K562 (cell line): ENCODE results near the gene NOS1. TPM values are rescaled to one million over a fixed set of nuclear protein-coding genes. Genes with fewer than 3 reads are reported as not detected.

Experiments
- ATAC-seq: fragments of 200-7000 bp; cut with Tn5 transposase; 3 replicates; pipeline ENCODE4 v1.9.1; 2020; ENCODE audit warnings: moderate library complexity
- BruUV-seq: library from RNA; stranded (reverse); fragments of 400-500 nt; replicated peaks from 2 replicates; lab custom pipeline; 2021; lab: Mats Ljungman, UMichigan
- CTCF ChIA-PET: fragments of 300-600 bp; formaldehyde crosslinking; extraction: SDS; loops from one replicate; lab custom pipeline; 2021; ENCODE audit warnings: low intra/inter-chr PET ratio; lab: Yijun Ruan, JAX
- POLR2A ChIA-PET: fragments of 300-600, 350-650 bp; sonication (Branson Sonifier 250); formaldehyde crosslinking; extraction: SDS; loops from one replicate; lab custom pipeline; 2021; ENCODE audit warnings: antibody characterized with exemption, inconsistent platforms; lab: Yijun Ruan, JAX
- DNase-seq, 4 experiments: peaks; one replicate each; pipeline versions ENCODE4 v3.0.0 to v3.0.0-alpha.2; 2011 to 2018; ENCODE audit warnings: low spot score in 3 of 4, mixed read lengths in 3 of 4; ENCODE audit errors: extremely low read depth in 1 of 4
- FAIRE-seq: peaks from 2 replicates; lab custom pipeline; 2011; peaks lifted over from hg19 to GRCh38; lab: Jason Lieb, UNC
- H2AFZ ChIP-seq: 2 replicates; pipeline ENCODE4 v1.6.0; 2011; ENCODE audit warnings: low read depth, low read length, control low read depth, inconsistent platforms
- H3K27ac ChIP-seq: fragments of 200-600 bp; 3 replicates; pipeline ENCODE4 v1.8.0; 2011; ENCODE audit warnings: low read depth, mild to moderate bottlenecking, control low read depth, inconsistent platforms, low read length, moderate library complexity, mixed read lengths; ENCODE audit errors: extremely low read depth
- H3K27me3 ChIP-seq, 2 experiments: fragments of 300-600 bp in 1 of 2; 2 replicates in 1 of 2; 3 replicates in 1 of 2; pipeline versions ENCODE4 v1.6.0 to v1.8.0; 2011; ENCODE audit warnings: inconsistent platforms in 2 of 2, low read length in 2 of 2, mild to moderate bottlenecking in 1 of 2, mixed read lengths in 1 of 2, moderate library complexity in 1 of 2; ENCODE audit not compliant: control insufficient read depth in 2 of 2, insufficient read depth in 2 of 2
- H3K36me3 ChIP-seq: fragments of 300-600 bp; 3 replicates; pipeline ENCODE4 v1.8.0; 2011; ENCODE audit warnings: mild to moderate bottlenecking, low read length, inconsistent platforms; ENCODE audit not compliant: control insufficient read depth, insufficient read depth
- H3K4me1 ChIP-seq, 2 experiments: fragments of 200-600 bp in 1 of 2; replicated peaks in 1 of 2; 2 replicates in 1 of 2; 3 replicates in 1 of 2; pipeline versions ENCODE4 v1.5.1 to v1.8.0; 2011; ENCODE audit warnings: inconsistent platforms in 2 of 2, low read length in 2 of 2, mild to moderate bottlenecking in 1 of 2, mixed read lengths in 1 of 2, moderate library complexity in 1 of 2; ENCODE audit not compliant: control insufficient read depth in 2 of 2, insufficient read depth in 2 of 2
- H3K4me2 ChIP-seq: 2 replicates; pipeline ENCODE4 v1.6.1; 2011; ENCODE audit warnings: low read length, control low read depth, inconsistent platforms, mixed read lengths; ENCODE audit not compliant: insufficient read depth
- H3K4me3 ChIP-seq: fragments of 200-600 bp; sonication (generic), shearing (Covaris generic); 2 replicates; pipeline ENCODE4 v1.5.1; 2016; ENCODE audit warnings: control low read depth, inconsistent platforms
- H3K79me2 ChIP-seq: fragments of 200-600 bp; 3 replicates; pipeline ENCODE4 v1.8.0; 2011; ENCODE audit warnings: low read length, inconsistent platforms; ENCODE audit not compliant: control insufficient read depth, insufficient read depth
- H3K9ac ChIP-seq, 2 experiments: 2 replicates each; pipeline versions ENCODE4 v1.6.0 to v1.6.1; 2011; ENCODE audit warnings: low read depth in 2 of 2, low read length in 2 of 2, control low read depth in 1 of 2, inconsistent platforms in 1 of 2, mild to moderate bottlenecking in 1 of 2, mixed read lengths in 1 of 2; ENCODE audit not compliant: insufficient read depth in 1 of 2
- H3K9me1 ChIP-seq: one replicate; pipeline ENCODE4 v1.6.0; 2011; ENCODE audit warnings: inconsistent platforms, mild to moderate bottlenecking, low read length, moderate library complexity; ENCODE audit not compliant: control insufficient read depth, insufficient read depth
- H3K9me3 ChIP-seq: replicated peaks from 2 replicates; pipeline ENCODE4 v1.5.1; 2011; ENCODE audit warnings: low read depth, low read length, inconsistent platforms; ENCODE audit not compliant: control insufficient read depth, insufficient read depth
- H4K20me1 ChIP-seq: replicated peaks from 2 replicates; pipeline ENCODE4 v1.6.1; 2011; ENCODE audit warnings: low read length, inconsistent platforms, mixed read lengths; ENCODE audit not compliant: control insufficient read depth, insufficient read depth
- CEBPG ChIP-seq, 3 experiments: fragments of 200-800 bp in 1 of 3; sonication (Bioruptor generic) in 1 of 3; sonication (generic) in 1 of 3; formaldehyde crosslinking in 1 of 3; IDR thresholded peaks in 2 of 3; conservative IDR thresholded peaks in 1 of 3; 2 replicates each; pipeline versions ENCODE4 v1.6.1 to v1.8.0; 2016 to 2022; ENCODE audit warnings: missing compliant biosample characterization in 2 of 3, missing genetic modification characterization in 2 of 3, mild to moderate bottlenecking in 1 of 3, missing genetic modification reagents in 1 of 3
- FUS ChIP-seq: fragments of 200-400 bp; formaldehyde crosslinking; optimal IDR thresholded peaks from 2 replicates; pipeline ENCODE3; 2017; ENCODE audit warnings: low read depth, low read length
- JUND ChIP-seq, 2 experiments: IDR thresholded peaks; 2 replicates in 1 of 2; 3 replicates in 1 of 2; pipeline ENCODE4 v1.6.1; 2011; ENCODE audit warnings: borderline replicate concordance in 2 of 2, low read depth in 2 of 2, low read length in 2 of 2, improper control_type of control experiment in 1 of 2, missing biosample characterization in 1 of 2, missing genetic modification characterization in 1 of 2, missing genetic modification reagents in 1 of 2
- KHSRP ChIP-seq: fragments of 450-650 bp; IDR thresholded peaks from 2 replicates; pipeline ENCODE4 v1.6.1; 2017
- KLF13 ChIP-seq: fragments of 450-650 bp; IDR thresholded peaks from 2 replicates; pipeline ENCODE4 v1.6.1; 2016; ENCODE audit warnings: missing genetic modification characterization, low read depth, mild to moderate bottlenecking, missing compliant biosample characterization, moderate library complexity, borderline replicate concordance
- NCOA6 ChIP-seq: fragments of 450-650 bp; IDR thresholded peaks from 2 replicates; pipeline ENCODE4 v1.6.1; 2017; ENCODE audit warnings: mild to moderate bottlenecking
- NFE2 ChIP-seq: IDR thresholded peaks from 2 replicates; pipeline ENCODE4 v1.6.1; 2014; ENCODE audit warnings: antibody characterized with exemption, low read depth
- NFXL1 ChIP-seq: fragments of 450-650 bp; formaldehyde crosslinking; IDR thresholded peaks from 2 replicates; pipeline ENCODE4 v1.4.0; 2021; ENCODE audit warnings: mild to moderate bottlenecking
- NR2C1 ChIP-seq, 2 experiments: fragments of 450-650 bp; IDR thresholded peaks; 2 replicates each; pipeline ENCODE4 v1.6.1; 2017; ENCODE audit warnings: mild to moderate bottlenecking in 2 of 2, antibody characterized with exemption in 1 of 2, inconsistent platforms in 1 of 2, missing compliant biosample characterization in 1 of 2, missing genetic modification characterization in 1 of 2
- NR2C2 ChIP-seq, 2 experiments: fragments of 200-800 bp in 1 of 2; sonication (Bioruptor generic) in 1 of 2; sonication (generic) in 1 of 2; formaldehyde crosslinking in 1 of 2; IDR thresholded peaks; 2 replicates each; pipeline versions ENCODE4 v1.6.1 to v1.8.0; 2016 to 2022; ENCODE audit warnings: mild to moderate bottlenecking in 1 of 2, missing compliant biosample characterization in 1 of 2, missing genetic modification characterization in 1 of 2, missing genetic modification reagents in 1 of 2
- NR3C1 ChIP-seq: sonication (generic); formaldehyde crosslinking; IDR thresholded peaks from 2 replicates; pipeline ENCODE4 v1.8.1; 2022; ENCODE audit warnings: missing genetic modification reagents
- SMAD4 ChIP-seq: fragments of 250-450 bp; sonication (Bioruptor Pico); conservative IDR thresholded peaks from 2 replicates; pipeline ENCODE4 v1.8.0; 2021; ENCODE audit warnings: inconsistent platforms, mild to moderate bottlenecking, moderate library complexity
- TCFL5 ChIP-seq: fragments of 250-450 bp; sonication (Bioruptor Pico); conservative IDR thresholded peaks from 2 replicates; pipeline ENCODE4 v1.6.1; 2021; ENCODE audit warnings: mild to moderate bottlenecking, moderate library complexity, matching md5 sums
- ZFPM2 ChIP-seq: fragments of 250-450 bp; sonication (Bioruptor Pico); IDR thresholded peaks from 2 replicates; pipeline ENCODE4 v1.5.1; 2022; ENCODE audit warnings: mild to moderate bottlenecking
- ZNF124 ChIP-seq: sonication (generic); formaldehyde crosslinking; IDR thresholded peaks from 2 replicates; pipeline ENCODE4 v1.8.1; 2022; ENCODE audit warnings: missing genetic modification reagents
- ZNF436 ChIP-seq: fragments of 250-450, 450-650 bp; sonication (Bioruptor Pico); formaldehyde crosslinking; IDR thresholded peaks from 2 replicates; pipeline ENCODE4 v1.7.0; 2020; ENCODE audit warnings: mild to moderate bottlenecking
- ZNF551 ChIP-seq: fragments of 250-450 bp; sonication (Bioruptor Pico); IDR thresholded peaks from 2 replicates; pipeline ENCODE4 v1.5.0; 2021; ENCODE audit warnings: mild to moderate bottlenecking, moderate library complexity
- ZNF695 ChIP-seq: fragments of 450-650 bp; formaldehyde crosslinking; IDR thresholded peaks from 2 replicates; pipeline ENCODE4 v1.4.0; 2020; ENCODE audit warnings: mild to moderate bottlenecking, moderate library complexity
- WGBS: fragments of 100-300 bp; shearing (Covaris generic); methylation state at CpG from one replicate; pipeline ENCODE4 v1.1.6; 2016; ENCODE audit warnings: low coverage, mixed read lengths; ENCODE audit not compliant: insufficient coverage; ENCODE audit errors: missing lambda C conversion rate; 5-methylcytosine and 5-hydroxymethylcytosine counted together
- in situ Hi-C: fragments of 300-500 bp; cut with MboI; formaldehyde crosslinking; loops from 4 replicates; pipeline ENCODE4 v1.15.0; 2018; ENCODE audit warnings: inconsistent platforms, mixed read lengths
- intact Hi-C: fragments of 100-400 bp; cut with micrococcal nuclease; formaldehyde crosslinking; loops from 2 replicates; pipeline ENCODE4 v1.14.2; 2022
- polyA plus RNA-seq, 8 experiments: library from polyadenylated mRNA; depleted of rRNA in 4 of 8; stranded (reverse) in 5 of 8; unstranded in 3 of 8; fragments of >200 nt; fragmentation: Nextera tagmentation in 2 of 8; fragmentation: Illumina TruSeq in 1 of 8; extraction: Ambion mirVana in 2 of 8; extraction: Trizol in 1 of 8; gene quantifications; 2 replicates each; pipeline versions ENCODE4 v1.2.1 to v1.2.3, GENCODE V29; 2011 to 2014; ENCODE audit warnings: inconsistent platforms in 1 of 8, missing spikeins in 1 of 8
- total RNA-seq, 7 experiments: library from RNA; depleted of rRNA in 6 of 7; stranded (reverse); fragments of >200 nt in 6 of 7; fragmentation: Illumina TruSeq in 2 of 7; extraction: Trizol in 2 of 7; gene quantifications; 2 replicates each; pipeline versions ENCODE4 v1.2.1 to v1.2.3, GENCODE V29; 2011 to 2021; ENCODE audit warnings: low replicate concordance in 1 of 7
- TF ChIP-seq, protein P1 (sequence below): fragments of 450-650 bp; IDR thresholded peaks from 2 replicates; pipeline ENCODE4 v1.6.1; 2016
- TF ChIP-seq, protein P2 (sequence below): sonication (generic); formaldehyde crosslinking; IDR thresholded peaks from 2 replicates; pipeline ENCODE4 v1.8.0; 2022; ENCODE audit warnings: mild to moderate bottlenecking, missing genetic modification reagents

Gene NOS1
- total and polyA plus RNA-seq, 9 of the 15 experiments (the other 6 are each of a cell fraction or from before 2014, with no cell fraction given) = not detected

DNA sequence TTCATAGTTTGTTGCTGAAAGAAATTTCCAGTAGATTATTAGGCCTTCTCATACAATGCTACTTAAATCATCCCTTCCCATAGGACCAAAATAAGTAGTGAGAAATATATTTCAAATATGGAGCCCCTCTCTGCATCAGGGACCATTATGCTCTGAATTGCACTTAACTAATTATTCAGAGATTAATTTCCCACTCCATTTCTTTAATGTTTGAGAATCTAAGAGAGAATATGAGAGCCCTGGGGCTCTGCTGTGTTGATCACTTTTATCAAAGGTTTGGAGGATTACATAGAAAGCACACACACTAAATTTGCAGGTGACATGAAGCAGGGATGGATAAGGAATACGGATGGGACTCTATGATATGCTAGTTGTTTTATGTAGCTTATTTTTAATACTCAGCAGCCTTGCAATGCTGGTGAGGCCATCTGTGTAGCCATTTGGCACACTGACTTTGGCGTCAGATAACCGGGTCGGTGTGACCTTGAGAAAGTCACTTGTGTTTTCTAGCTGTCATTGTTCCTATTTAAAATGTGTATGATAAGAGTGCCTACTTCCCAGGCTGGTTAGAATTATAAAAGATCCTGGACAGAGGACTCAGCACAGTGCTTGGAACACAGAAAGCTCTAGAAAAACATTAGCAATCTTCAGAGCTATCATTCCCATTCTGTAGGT, 121.2 kb downstream of the NOS1 start:
- in situ Hi-C loops (no loop called here), intact Hi-C loops (no loop called here)
- no peak for TF ChIP-seq ZNF436 (CRISPR knock-in tag)
- TF ChIP-seq NR2C1 (IDR thresholded peaks at IDR 0.05) = no peak
- no peak for TF ChIP-seq NR2C1 (tag; IDR thresholded peaks at IDR 0.05)
- no peak for TF ChIP-seq ZNF551 (CRISPR knock-in tag)
- TF ChIP-seq NCOA6 = no peak
- TF ChIP-seq TCFL5 (CRISPR knock-in tag) = no peak
- no peak for TF ChIP-seq KHSRP
- TF ChIP-seq ZFPM2 = no peak
- no peak for TF ChIP-seq NFXL1
- no peak for TF ChIP-seq FUS
- TF ChIP-seq JUND (IDR thresholded peaks at IDR 0.05; ENCODE audit: borderline replicate concordance, low read depth, low read length) = no peak
- TF ChIP-seq JUND (tag; IDR thresholded peaks at IDR 0.05; ENCODE audit: borderline replicate concordance, low read depth, low read length) = no peak
- no peak for TF ChIP-seq ZNF695 (CRISPR knock-in tag)
- TF ChIP-seq, protein P1, sequence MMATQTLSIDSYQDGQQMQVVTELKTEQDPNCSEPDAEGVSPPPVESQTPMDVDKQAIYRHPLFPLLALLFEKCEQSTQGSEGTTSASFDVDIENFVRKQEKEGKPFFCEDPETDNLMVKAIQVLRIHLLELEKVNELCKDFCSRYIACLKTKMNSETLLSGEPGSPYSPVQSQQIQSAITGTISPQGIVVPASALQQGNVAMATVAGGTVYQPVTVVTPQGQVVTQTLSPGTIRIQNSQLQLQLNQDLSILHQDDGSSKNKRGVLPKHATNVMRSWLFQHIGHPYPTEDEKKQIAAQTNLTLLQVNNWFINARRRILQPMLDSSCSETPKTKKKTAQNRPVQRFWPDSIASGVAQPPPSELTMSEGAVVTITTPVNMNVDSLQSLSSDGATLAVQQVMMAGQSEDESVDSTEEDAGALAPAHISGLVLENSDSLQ = no peak
- no peak for TF ChIP-seq NR2C2 (CRISPR knock-in tag; IDR thresholded peaks at IDR 0.05)
- TF ChIP-seq NR2C2 (tag; IDR thresholded peaks at IDR 0.05) = no peak
- TF ChIP-seq ZNF124 (CRISPR knock-in tag) = no peak
- no peak for TF ChIP-seq SMAD4 (CRISPR knock-in tag)
- no peak for TF ChIP-seq NFE2
- no peak for TF ChIP-seq CEBPG (CRISPR knock-in tag; IDR thresholded peaks at IDR 0.05)
- TF ChIP-seq CEBPG (tag; conservative IDR thresholded peaks at IDR 0.05 in 1 of 2, IDR thresholded peaks at IDR 0.05 in 1 of 2) = no peak
- no peak for TF ChIP-seq KLF13 (tag)
- TF ChIP-seq, protein P2, sequence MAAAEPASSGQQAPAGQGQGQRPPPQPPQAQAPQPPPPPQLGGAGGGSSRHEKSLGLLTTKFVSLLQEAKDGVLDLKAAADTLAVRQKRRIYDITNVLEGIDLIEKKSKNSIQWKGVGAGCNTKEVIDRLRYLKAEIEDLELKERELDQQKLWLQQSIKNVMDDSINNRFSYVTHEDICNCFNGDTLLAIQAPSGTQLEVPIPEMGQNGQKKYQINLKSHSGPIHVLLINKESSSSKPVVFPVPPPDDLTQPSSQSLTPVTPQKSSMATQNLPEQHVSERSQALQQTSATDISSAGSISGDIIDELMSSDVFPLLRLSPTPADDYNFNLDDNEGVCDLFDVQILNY (CRISPR knock-in tag) = no peak
- no peak for TF ChIP-seq NR3C1 (CRISPR knock-in tag)
- no peak overlapping the region for H2AFZ ChIP-seq
- FAIRE-seq (no peak), DNase-seq (no peak), ATAC-seq (no peak)
- no TSS peak for BruUV-seq
- H3K27ac ChIP-seq = no peak overlapping the region
- peaks cover 5% of the 10 kb centered on the region; the same call in 1 of the 2 replicates for H4K20me1 ChIP-seq
- no peaks in the 10 kb centered on the region for H3K36me3 ChIP-seq
- peaks cover 10 to 21% of the 10 kb centered on the region in 2 experiments; a peak in 3 of 5 replicates for H3K27me3 ChIP-seq
- CTCF ChIA-PET = no interaction called here
- H3K79me2 ChIP-seq = no peaks in the 10 kb centered on the region
- H3K4me2 ChIP-seq = no peak overlapping the region
- no peaks in the 10 kb centered on the region for H3K9me1 ChIP-seq
- POLR2A ChIA-PET = interaction anchor here (0.7 to 1.0 kb wide), 2 partner anchors 8 to 162 kb away, joined by 3 to 4 read pairs; no protein-coding TSS in a partner anchor
- H3K9ac ChIP-seq = no peak overlapping the region
- 0% methylated on average over 4 of the region's 4 CpGs for WGBS
- no peaks in the 10 kb centered on the region for H3K9me3 ChIP-seq
- H3K4me3 ChIP-seq = no peak overlapping the region
- 0 out of 5 replicates have a peak, but pooled peaks cover 0 to 3% of the 10 kb centered on the region in 2 experiments for H3K4me1 ChIP-seq
